Loucy (cell line): ENCODE results near the gene SPTB.

Experiments used
- EZH2phosphoT487 ChIP-seq: fragments of 200-600 bp; IDR thresholded peaks from 2 replicates; pipeline ENCODE4 v1.6.1; 2018; ENCODE audit warnings: antibody characterized with exemption, mild to moderate bottlenecking, moderate library complexity, borderline replicate concordance
- TF ChIP-seq, protein P1 (sequence below): fragments of 200-600 bp; sonication (generic); conservative IDR thresholded peaks from 2 replicates; pipeline ENCODE4 v1.5.1; 2014; ENCODE audit warnings: mild to moderate bottlenecking, antibody characterized with exemption, low read length

DNA sequence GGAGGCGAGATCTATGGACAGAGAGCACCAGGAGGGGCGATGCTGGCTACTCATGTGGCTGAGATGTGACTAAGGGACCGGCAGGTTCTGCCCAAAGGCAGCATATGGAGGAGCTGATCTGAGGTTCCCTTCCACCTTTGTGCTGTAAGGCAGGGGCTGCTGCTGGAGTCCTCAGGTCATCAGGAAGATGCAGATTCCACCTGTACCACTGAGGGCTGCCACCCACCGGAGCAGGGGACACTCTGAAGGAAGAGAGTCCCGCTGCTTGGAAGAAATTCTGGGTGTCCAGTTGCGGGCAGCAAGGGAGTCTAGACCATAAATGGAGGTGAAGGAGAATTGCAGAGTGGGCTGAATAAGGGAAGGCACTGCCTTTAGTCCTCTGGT lies 120.2 kb downstream of the SPTB start:
- TF ChIP-seq, protein P1, sequence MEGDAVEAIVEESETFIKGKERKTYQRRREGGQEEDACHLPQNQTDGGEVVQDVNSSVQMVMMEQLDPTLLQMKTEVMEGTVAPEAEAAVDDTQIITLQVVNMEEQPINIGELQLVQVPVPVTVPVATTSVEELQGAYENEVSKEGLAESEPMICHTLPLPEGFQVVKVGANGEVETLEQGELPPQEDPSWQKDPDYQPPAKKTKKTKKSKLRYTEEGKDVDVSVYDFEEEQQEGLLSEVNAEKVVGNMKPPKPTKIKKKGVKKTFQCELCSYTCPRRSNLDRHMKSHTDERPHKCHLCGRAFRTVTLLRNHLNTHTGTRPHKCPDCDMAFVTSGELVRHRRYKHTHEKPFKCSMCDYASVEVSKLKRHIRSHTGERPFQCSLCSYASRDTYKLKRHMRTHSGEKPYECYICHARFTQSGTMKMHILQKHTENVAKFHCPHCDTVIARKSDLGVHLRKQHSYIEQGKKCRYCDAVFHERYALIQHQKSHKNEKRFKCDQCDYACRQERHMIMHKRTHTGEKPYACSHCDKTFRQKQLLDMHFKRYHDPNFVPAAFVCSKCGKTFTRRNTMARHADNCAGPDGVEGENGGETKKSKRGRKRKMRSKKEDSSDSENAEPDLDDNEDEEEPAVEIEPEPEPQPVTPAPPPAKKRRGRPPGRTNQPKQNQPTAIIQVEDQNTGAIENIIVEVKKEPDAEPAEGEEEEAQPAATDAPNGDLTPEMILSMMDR: no peak
- no peak for TF ChIP-seq EZH2phosphoT487
